ENCODE measurements around the gene UBXN2A. TPM values are rescaled to one million over a fixed set of nuclear protein-coding genes. Genes with fewer than 3 reads are reported as not detected.
"Not testable (repeated sequence)": the region's sequence is repeated elsewhere in the genome, so short reads cannot be mapped to it uniquely, and the experiment has no call there.

UBXN2A gene
- total RNA-seq, 1 donor from 2014 or later = 14.1 TPM

DNA sequence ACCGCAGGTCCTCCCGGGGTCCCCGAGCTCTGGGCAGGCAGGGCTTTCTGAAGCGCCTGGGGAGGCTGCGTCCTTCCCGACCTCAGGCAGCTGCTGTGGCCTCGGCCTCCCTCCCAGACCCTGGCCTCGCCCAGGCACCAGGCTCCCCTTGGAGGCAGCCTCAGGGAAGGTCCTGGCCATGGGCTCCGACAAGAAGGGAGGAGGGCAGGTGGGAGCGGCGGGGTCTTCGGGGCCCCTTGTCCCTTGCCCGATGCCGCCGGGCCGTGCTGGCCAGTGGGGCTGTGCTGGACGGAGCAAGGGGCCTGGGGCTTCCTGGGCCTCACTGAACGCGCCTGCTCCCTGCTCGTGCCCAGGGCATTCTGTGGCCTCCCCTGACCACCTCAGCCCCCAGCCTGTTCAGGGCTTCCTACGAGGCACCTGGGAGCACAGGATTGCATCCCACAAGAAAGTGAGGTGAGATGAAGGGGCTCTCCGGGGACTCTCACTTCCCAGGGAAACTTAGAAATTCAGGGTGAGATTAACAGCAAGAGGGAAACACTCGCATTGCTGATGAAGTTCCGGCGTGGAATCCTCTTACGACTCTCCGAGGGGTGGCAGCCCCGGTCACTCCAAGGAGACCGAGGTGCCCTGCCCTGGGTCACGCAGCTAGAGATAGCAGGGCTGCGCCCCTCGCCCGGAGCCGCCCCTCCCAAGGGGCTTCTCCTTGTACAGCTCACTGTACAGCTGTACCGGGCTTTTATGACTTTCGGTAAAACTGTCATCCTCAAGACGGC lies 70.4 kb downstream of the UBXN2A start:
- ATAC-seq (peak; percentile 44 to 50), DNase-seq (no peak)
- Histone ChIP-seq H3K4me1 (peaks cover 14% of the 10 kb centered on the region), H3K27me3 (ENCODE audit: low read depth) (peaks cover 31% of the 10 kb centered on the region), H3K36me3 (no peaks in the 10 kb centered on the region), H3K27ac (no peak overlapping the region), H3K4me3 (peak overlapping the region; percentile 44), H3K9me3 (no peaks in the 10 kb centered on the region)
- intact Hi-C loops (cut with DNase I) = no loop called here
- TF ChIP-seq, protein P1, sequence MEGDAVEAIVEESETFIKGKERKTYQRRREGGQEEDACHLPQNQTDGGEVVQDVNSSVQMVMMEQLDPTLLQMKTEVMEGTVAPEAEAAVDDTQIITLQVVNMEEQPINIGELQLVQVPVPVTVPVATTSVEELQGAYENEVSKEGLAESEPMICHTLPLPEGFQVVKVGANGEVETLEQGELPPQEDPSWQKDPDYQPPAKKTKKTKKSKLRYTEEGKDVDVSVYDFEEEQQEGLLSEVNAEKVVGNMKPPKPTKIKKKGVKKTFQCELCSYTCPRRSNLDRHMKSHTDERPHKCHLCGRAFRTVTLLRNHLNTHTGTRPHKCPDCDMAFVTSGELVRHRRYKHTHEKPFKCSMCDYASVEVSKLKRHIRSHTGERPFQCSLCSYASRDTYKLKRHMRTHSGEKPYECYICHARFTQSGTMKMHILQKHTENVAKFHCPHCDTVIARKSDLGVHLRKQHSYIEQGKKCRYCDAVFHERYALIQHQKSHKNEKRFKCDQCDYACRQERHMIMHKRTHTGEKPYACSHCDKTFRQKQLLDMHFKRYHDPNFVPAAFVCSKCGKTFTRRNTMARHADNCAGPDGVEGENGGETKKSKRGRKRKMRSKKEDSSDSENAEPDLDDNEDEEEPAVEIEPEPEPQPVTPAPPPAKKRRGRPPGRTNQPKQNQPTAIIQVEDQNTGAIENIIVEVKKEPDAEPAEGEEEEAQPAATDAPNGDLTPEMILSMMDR (IDR thresholded peaks at IDR 0.05) = no peak

DNA sequence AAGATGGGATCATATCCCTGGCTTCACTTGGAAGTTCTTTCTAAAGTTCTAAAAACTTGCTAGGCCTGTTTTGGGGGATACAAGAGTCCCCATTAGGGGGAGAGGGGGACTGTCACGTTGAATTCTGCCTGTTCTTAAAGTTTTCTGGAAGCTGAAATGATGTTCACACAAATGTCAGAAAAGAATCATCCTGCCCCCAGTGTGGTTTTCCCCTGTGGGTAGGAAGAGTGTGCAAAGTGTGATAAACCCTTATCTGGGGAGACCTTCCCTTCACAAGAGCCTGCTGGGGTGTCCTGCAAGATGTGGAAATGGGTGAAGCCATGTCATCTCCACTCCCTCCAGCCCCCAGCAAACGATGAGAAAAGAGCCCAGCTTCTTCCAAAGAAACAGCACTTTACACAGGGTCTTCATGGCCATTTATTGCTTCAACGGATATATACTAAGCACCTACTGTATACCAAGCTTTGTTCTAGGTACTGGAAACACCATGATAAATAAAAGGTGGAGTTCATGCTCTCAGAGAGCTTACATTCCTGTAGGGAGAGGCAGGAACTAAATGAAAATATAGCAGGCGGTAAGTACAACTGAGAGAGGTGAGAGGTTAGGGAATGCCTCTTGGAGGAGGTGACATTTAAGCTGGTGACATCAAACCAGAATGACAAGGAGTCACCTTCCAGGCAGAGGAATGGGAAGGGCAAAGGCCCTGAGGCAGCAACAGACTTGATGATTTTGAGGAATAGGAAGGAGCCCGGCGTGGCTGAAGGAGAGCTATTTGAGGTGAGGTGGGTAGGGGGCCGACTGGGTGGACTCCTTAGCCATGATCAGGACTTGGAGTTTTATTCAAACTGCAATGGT lies 71.2 kb downstream of the UBXN2A start:
- no peak for ATAC-seq
- intact Hi-C loops (cut with DNase I) = no loop called here
- no peak for DNase-seq
- H3K36me3 ChIP-seq = no peaks in the 10 kb centered on the region
- no peak overlapping the region for H3K4me3 ChIP-seq
- H3K27me3 ChIP-seq (ENCODE audit: low read depth) = peaks cover 31% of the 10 kb centered on the region
- H3K4me1 ChIP-seq = peaks cover 14% of the 10 kb centered on the region
- TF ChIP-seq, protein P1 (IDR thresholded peaks at IDR 0.05) = no peak
- no peak overlapping the region for H3K27ac ChIP-seq
- H3K9me3 ChIP-seq = no peaks in the 10 kb centered on the region

DNA sequence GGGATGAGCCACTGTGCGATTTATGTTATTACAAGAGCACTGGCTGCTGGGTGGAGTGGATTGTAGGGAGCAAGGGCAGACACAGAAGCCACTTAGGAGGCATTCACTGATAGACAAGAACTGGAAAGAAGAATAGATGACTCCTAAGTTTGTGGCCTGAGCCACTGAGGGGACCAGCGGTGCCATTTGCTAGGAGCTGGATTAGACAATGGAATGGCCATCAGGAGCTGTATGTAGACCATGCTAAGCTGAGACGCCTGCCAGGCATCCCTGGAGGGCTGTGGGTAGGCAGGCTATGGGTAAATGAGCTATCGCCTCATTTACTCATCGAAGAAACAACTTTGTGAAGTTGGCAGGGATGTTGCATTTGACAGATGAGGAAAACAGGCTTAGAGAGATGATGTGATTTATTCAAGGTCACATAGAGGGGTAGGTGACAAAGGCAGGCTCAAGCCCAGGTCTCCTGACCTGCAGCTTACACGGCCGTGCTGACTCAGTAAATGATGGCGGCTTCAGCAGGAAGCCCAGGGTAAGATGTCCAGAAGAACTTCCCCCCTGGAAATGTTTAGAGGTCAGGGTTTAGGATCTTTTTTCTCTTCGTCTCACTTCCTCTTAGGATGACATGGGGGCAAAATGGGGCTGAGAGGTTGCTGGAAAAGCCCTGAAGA lies 72.4 kb downstream of the UBXN2A start:
- ATAC-seq (no peak), DNase-seq (no peak)
- Histone ChIP-seq H3K36me3 (no peaks in the 10 kb centered on the region), H3K9me3 (no peaks in the 10 kb centered on the region), H3K27me3 (ENCODE audit: low read depth) (peaks cover 31% of the 10 kb centered on the region), H3K4me3 (no peak overlapping the region), H3K27ac (no peak overlapping the region), H3K4me1 (peaks cover 14% of the 10 kb centered on the region)
- TF ChIP-seq, protein P1 (IDR thresholded peaks at IDR 0.05) = no peak
- intact Hi-C loops (cut with DNase I) = no loop called here

DNA sequence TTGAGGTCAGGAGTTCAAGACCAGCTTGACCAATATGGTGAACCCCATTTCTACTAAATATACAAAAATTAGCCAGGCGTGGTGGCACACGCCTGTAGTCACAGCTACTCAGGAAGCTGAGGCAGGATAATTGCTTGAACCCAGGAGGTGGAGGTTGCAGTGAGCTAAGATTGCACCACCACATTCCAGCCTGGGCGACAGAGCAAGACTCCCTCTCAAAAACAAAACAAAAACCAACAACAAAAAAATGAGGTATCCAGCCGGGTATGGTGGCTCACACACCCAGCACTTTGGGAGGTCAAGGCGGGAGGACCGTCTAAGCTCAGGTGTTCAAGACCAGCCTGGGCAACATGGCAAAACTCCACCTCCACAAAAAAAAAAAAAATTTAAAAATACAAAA lies 74.6 kb downstream of the UBXN2A start:
- DNase-seq; H3K4me3 ChIP-seq; ATAC-seq; H3K36me3 ChIP-seq; H3K9me3 ChIP-seq; intact Hi-C loops (cut with DNase I); H3K4me1 ChIP-seq; H3K27ac ChIP-seq: not testable (repeated sequence)
- H3K27me3 ChIP-seq (ENCODE audit: low read depth) = peaks cover 20% of the 10 kb centered on the region

DNA sequence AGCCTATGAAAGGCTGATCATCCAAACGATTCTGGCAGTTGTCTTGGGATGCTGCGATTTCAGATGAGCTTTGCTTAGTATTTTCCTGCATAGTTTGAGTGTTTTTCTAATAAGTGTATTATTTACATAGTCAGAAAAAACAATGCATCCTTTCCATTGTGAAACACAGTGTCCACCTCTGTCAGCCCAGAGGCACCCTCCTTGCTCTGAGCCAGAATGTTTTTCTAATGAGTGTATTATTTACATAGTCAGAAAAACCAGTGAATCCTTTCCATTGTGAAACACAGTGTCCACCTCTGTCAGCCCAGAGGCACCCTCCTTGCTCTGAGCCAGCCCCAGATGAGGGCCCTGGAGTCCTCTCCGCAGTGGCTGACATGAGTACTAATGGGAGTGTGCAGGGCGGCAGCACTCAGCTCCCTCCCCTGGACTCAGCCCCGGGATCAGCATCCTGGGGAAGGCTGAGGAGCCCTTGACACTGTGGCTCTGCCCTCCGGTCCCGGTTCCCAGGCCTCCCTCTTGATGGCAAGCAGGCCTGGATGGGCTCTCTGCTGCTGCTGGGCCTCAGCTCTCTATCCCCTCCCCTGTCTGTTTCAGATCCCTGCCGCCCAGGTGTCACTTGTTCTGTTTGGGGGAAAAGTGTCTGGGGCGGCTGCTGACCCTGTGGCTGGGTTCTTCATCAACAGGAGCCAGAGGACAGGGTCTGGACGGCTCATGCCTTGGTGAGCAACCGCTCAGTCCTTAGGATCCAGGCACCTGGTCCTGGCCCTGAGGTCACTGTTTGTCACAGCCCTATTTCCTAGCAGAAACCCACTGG lies 75.5 kb downstream of the UBXN2A start:
- intact Hi-C loops (cut with DNase I) = no loop called here
- H3K27ac ChIP-seq = no peak overlapping the region
- H3K4me1 ChIP-seq = no peaks in the 10 kb centered on the region
- H3K4me3 ChIP-seq = no peak overlapping the region
- DNase-seq = no peak
- no peak for ATAC-seq
- H3K36me3 ChIP-seq = no peaks in the 10 kb centered on the region
- H3K9me3 ChIP-seq = no peaks in the 10 kb centered on the region
- peaks cover 11% of the 10 kb centered on the region for H3K27me3 ChIP-seq (ENCODE audit: low read depth)
- TF ChIP-seq, protein P1 (IDR thresholded peaks at IDR 0.05) = no peak
